ENCODE measurements around the gene CNTN4.

Gene CNTN4

DNA sequence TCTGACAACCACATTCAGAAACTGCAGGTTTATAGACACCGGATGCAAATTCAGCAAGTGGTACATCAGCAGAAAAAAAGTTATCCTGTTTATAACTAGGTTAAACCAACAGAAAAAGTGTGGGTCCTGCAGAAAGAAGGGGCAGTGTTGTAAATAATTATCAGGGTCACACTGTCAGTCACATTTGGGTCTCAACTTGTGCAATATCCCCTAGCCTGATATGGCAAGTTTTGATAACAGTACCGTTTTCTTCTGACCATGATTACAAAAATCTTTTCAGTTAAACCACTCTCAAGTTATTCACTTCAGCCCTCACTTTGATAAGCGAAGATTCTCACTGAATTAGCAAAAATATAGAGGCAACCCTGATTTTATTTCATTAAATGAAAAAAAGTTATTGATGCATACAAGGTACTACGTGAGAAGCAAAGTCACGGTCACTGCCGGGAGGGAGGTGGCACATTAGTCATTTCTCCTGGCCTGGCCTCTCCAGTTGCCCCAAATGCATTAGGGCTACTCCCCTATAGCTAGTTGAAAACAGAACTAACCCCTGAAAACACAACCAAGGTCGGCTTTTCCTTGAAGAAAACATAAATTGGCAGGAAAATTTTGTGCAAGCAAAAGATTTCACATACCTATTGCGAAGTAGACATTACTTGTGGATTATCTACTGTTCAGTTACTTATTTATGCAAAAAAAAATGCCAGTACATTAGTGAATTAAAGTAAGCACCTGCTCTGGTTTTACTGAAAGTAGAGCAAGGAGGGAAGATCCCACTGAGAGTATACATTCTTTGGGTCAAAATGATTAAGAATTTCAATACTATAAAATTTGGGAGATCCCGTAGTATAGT lies 982.9 kb downstream of the CNTN4 start:
- no peak for DNase-seq

DNA sequence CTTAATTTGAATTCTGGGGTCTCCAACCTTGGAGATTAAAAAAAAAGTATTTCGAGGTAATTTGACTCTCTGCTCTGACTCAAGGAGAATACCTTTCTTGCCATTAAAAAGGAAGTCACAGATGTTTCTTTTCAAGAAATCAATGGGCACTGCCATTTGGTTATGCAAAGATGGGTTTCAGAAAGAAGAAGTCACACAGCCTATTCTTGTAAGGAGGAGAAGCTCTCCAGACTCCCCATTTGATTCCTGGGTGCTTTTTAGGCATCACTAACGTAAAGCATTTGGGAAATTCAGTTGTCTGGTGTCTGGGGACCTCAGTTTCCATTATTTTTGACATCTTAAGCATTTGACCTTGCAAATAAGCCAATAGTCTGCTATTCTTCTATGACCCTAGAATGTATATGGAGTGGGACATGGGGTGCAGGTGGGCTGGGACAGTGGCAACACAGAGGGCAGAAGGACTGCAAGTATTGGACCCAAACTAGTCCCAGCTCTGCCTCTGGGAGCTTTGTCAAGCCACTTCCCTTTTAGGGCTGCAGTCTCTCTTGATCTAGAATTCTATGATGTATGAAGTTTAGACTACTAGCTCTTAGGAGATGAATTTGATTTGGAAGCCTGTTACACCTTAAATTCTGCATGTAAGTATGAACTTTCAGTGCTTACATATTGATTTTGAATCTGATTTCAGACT lies 983.7 kb downstream of the CNTN4 start:
- DNase-seq, result no peak

DNA sequence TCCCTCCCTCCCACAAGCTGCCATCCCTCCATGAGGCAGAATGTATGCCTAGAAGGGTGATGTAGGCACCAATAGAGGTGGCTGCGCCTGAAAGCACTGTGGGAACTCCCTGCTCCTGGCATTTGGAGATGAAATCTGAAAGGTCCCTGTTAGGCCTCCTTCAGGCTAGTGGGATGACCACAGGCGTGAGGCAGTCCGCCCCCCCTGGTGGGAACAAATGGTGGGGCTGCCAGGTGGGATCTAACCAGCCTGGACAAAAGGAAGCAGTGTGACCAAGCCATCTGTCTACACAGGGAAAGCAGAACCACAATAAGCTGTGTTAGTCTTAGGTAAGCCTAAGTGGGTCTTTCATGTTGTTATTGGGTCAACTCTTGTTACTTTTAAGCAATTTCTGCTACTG lies 986.2 kb downstream of the CNTN4 start:
- no peak for DNase-seq

DNA sequence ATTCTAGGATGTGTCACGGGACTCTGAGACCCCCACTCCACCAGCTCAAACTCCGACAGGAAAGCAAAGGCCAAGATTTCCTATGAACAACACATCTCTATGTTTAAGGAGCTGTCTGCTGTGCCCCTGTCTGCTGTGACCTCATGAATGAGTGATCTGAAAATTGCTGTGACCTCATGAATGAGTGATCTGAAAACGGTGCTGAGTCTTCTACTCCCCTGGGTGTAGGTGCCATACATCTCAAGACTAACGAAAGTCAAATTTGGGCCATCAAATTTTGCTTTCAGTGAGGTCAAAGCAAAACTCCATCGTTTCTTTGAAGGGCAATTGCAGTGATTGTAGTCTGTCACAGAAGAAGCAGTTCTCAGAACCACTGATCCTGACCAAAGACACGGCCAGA lies 987.1 kb downstream of the CNTN4 start:
- no peak for DNase-seq

DNA sequence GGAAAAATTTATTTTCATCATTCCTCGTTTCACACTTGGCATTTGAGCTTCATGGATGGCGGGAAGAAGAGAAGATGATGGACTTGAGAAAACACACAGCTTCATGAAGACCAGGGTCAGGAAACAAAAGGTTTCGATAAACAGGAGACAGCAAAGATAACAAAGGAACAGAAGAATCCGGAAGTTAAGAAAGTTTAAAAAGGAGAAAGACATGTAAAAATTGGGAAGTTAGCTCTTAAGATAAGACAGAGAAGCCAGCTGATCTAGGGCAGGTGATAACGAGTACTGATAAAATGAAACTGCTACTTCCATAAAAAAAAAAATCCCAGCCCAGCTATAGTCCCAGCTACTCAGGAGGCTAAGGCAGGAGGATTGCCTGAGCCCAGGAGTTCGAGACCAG lies 987.6 kb downstream of the CNTN4 start:
- DNase-seq, result no peak

DNA sequence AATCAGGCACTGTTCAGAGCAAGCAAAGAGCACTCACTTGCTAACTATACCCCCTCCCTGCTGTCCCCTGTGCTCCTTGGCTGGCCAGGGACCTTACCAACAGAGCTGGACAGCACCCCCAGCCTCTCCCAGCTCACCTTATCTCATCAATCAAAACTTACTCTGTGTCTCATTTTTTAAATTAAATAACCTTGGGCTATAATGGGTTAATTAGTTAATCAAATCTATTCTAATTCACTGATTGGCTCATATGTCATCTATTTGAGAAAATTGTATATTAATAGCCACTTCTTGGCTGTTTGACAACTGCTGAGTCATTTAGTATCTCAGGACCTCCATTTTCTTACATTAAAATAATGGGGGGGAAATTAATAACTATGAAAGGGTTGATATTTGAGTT lies 988.6 kb downstream of the CNTN4 start:
- no peak for DNase-seq

DNA sequence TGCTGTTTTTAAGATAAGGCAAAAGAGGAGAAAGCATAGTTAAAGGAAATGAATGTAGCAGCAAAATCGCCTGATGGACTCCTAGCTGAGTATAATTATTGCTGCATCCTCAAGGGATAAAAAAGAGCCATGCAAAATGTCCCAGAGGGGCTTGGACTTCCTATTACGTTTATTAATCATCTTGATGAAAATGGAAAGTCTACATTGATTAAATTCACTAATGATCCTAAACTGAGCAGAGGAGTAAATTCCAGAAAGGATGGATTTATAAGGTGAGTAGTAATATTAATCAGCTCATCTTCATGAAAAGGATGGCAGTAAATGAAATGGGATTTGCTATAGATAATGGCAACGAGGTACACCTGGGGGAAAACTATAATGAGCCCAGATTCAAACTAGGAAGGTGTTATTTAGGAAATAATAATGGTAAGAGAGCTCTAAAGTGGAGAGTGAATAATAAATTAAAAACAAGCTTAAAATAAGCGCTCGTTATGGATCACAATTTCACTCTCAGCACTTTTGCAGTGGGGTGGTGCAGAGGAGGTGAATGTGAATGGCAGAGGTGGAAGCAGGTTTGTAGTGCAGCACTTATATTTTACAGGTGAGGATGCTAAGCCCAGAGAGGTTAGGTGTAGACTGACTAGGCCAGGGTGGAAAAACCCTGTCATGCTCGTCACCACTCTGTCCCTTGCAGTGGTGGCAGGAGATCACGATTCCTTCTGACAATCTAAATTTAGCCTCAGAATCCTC lies 989.2 kb downstream of the CNTN4 start:
- DNase-seq, result no peak

DNA sequence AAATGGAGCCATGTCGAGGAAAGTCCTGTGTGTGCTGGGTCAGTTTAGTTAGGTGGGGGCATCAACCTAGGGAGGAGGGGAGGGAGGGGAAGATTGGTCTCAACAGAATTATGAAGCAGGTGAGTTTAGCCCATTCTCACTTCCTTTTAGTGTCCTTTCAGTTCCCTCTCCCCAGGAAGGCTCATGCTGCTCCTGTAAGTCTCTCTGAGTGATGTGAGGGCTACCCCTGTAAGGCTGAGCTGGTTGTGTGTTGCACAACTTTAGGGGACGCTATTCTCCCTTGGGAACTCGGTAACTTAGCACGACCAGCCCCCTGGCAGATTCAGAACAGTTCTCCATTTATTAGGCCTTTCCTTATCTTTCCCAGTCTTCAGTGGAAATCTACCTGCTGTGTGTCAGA lies 990.4 kb downstream of the CNTN4 start:
- no peak for DNase-seq

DNA sequence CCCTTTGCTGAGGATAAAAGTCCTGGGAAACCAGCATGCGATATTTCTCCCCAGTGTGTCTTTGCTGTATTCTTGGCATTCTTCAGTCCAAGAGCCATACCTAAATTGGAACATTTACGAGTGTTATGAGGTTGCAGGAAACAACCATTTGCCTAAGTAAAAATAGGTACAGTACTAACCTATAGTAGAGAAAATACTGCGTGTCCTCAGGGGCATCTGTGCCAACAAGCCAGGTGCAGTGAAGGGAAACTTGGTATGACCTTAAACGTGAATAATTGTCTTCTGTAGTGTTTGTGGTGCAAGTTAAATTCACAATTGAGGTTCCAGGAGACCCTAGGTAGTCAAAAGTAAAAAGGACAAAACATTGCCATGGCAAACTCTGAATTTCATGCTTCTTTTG lies 999.3 kb downstream of the CNTN4 start:
- no peak for DNase-seq

DNA sequence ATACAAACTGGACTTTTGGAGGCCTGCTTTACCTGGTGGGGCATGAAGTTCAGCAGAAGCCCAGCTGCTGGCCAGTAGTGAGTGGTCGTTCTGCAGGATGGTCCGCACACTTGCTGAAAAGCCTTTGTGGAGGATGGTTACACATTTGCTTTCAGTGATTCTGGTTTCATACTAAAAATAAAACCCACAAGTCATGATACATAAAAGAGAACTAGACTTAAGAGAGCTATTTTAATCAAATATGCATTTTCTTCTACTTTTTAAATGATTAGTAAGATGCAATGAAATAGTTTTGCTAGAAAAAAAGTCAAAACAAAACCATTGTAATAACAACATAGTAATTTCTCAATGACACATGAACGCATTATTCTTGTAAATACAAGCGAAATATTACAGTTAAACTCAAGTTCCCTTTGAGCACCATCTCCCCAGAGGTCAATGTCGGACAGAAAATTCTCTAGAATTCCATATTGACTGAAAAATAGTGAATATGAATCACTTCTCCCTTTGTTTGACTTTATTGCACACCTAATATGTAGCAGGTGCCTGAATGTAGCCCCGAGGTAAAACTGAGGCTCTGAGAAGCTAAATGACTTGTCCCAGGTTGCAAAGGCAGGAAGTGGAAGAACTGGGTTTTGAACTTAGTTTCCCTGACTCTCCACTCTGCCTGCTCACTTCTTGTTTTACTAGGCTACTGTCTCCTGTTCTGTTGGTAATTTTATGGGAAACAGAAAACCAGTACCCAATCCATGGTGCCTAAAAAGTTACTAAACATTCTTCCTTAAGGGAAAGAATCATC lies 1003.2 kb downstream of the CNTN4 start:
- no peak for DNase-seq

DNA sequence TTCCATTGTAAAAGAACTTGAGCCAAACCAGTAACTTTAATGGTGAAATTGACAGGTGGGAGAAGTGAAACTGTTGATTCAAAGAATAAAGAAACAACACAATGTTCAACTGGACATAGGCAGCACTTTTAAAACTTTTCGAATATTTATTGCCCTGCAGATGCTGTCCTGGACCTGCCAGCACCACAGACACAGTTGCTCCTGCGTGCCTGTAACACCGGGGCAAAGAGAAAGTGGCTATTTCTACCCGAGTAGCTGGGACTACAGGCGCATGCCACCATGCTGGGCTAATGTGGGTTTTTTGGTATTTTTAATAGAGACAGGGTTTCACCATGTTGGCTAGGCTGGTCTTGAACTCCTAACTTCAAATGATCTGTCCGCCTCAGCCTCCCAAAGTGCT lies 1004.1 kb downstream of the CNTN4 start:
- DNase-seq, result no peak

DNA sequence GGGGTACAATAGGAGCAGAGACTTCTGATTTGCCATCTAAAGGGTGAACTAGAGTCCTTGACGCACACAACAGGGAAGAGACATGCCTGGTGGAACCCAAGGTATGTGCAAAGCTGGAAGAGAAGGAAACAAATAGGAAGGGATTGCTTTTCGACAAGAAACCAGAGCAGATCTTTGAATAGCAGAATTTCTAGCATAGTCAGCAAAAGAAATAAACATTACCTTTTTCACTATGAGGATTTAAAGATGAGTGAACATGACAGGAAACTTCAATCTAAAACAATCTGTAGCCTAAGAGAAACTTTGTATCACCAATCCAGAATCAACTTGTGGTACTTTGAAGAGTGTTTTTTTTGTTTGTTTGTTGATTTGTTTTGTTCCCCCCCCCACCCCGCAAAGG lies 1006.6 kb downstream of the CNTN4 start:
- no peak for DNase-seq

DNA sequence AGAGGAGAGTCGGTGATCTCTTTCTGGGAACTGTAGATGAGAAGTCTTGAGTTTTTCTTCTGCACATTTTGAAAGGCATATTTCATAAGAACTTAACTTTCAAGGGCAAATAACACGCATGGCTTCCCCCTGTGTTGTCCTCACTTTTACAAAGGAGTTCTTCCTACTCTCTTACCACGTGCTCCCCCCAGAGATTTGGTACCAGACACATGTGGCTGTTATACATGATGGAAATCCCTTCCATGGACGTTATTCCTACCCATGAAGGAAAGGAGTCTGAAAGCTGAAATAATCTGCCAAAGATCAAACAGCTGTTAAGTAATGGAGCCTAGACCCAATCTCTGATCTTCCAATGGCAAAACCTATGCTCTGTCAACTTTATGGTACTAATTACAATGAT lies 1007.1 kb downstream of the CNTN4 start:
- DNase-seq, result no peak

DNA sequence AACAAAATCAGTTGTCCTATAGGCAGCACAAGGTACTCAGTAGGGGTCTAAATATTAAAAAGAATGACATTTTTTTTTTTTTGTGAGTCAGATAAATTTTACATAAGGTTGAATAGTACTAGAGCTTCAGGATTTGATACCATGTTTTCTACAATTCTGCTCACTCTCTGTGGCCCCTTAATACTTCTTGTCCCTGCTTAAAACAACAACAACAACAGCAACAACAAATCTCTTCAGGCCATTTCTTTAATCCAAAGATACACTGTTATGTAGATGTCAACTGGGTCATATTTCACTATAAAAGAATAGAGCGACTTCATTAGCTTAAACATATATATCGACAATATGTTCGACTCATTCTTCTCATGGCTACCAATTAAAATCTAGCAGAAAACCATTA lies 1008.5 kb downstream of the CNTN4 start:
- DNase-seq, result no peak

All from DMS153 (cell line).